Endothelial cell of umbilical vein (primary cell): ENCODE measurements around the gene HECW1. TPM values are rescaled to one million over a fixed set of nuclear protein-coding genes. Genes with fewer than 3 reads are reported as not detected.

Source experiments
- BruUV-seq: library from RNA; stranded (reverse); fragments of 400-500 nt; replicated peaks from 2 replicates; lab custom pipeline; 2021; lab: Mats Ljungman, UMichigan
- CTCF ChIA-PET: fragments of 300-600, 350-600 bp; sonication (Branson Sonifier 250); formaldehyde crosslinking; loops from one replicate; lab custom pipeline; 2021; ENCODE audit warnings: antibody characterized with exemption, inconsistent platforms; lab: Charles Lee
- POLR2A ChIA-PET: fragments of 300-600, 350-600 bp; sonication (Branson Sonifier 250); formaldehyde crosslinking; loops from one replicate; lab custom pipeline; 2021; ENCODE audit warnings: antibody characterized with exemption, inconsistent platforms; lab: Charles Lee
- DNase-seq: peaks from one replicate; pipeline ENCODE4 v3.0.0-alpha.2; 2011; ENCODE audit warnings: low read depth, low spot score
- FAIRE-seq: peaks from 2 replicates; lab custom pipeline; 2011; peaks lifted over from hg19 to GRCh38; lab: Jason Lieb, UNC
- H2AFZ ChIP-seq: 2 replicates; pipeline ENCODE4 v1.6.0; 2012; ENCODE audit warnings: low read depth, low read length, control low read depth, inconsistent platforms
- H3K27ac ChIP-seq: 2 replicates; pipeline ENCODE4 v1.5.1; 2011; ENCODE audit warnings: low read depth, mild to moderate bottlenecking, control low read depth, low read length, moderate library complexity; ENCODE audit not compliant: insufficient read depth
- H3K27me3 ChIP-seq, 2 experiments: 2 replicates each; pipeline versions ENCODE4 v1.6.0 to v1.6.1; 2011; ENCODE audit warnings: low read length in 2 of 2, mixed read lengths in 1 of 2; ENCODE audit not compliant: control insufficient read depth in 2 of 2, insufficient read depth in 2 of 2
- H3K36me3 ChIP-seq, 2 experiments: 2 replicates in 1 of 2; 3 replicates in 1 of 2; pipeline ENCODE4 v1.5.1; 2011; ENCODE audit warnings: low read length in 2 of 2, mild to moderate bottlenecking in 1 of 2, moderate library complexity in 1 of 2; ENCODE audit not compliant: control insufficient read depth in 2 of 2, insufficient read depth in 2 of 2; ENCODE audit errors: extremely low read depth in 1 of 2
- H3K4me1 ChIP-seq: 3 replicates; pipeline ENCODE4 v1.5.1; 2011; ENCODE audit warnings: mild to moderate bottlenecking, low read length; ENCODE audit not compliant: control insufficient read depth, insufficient read depth; ENCODE audit errors: extremely low read depth
- H3K4me2 ChIP-seq: 2 replicates; pipeline ENCODE4 v1.6.1; 2011; ENCODE audit warnings: low read length, control low read depth, mixed read lengths; ENCODE audit not compliant: insufficient read depth
- H3K4me3 ChIP-seq, 3 experiments: fragments of 200-600 bp in 1 of 3; sonication (generic), shearing (Covaris generic) in 1 of 3; replicated peaks in 1 of 3; 2 replicates each; pipeline ENCODE4 v1.5.1; 2011 to 2016; ENCODE audit warnings: control low read depth in 3 of 3, low read length in 3 of 3, mild to moderate bottlenecking in 2 of 3, inconsistent platforms in 1 of 3, low read depth in 1 of 3, moderate library complexity in 1 of 3; ENCODE audit not compliant: insufficient read depth in 1 of 3
- H3K79me2 ChIP-seq: 2 replicates; pipeline ENCODE4 v1.6.0; 2012; ENCODE audit warnings: low read length, inconsistent platforms; ENCODE audit not compliant: control insufficient read depth, insufficient read depth
- H3K9ac ChIP-seq: replicated peaks from 2 replicates; pipeline ENCODE3; 2011; ENCODE audit warnings: low read length, control low read depth; ENCODE audit not compliant: insufficient read depth; ENCODE audit errors: extremely low read depth
- H3K9me1 ChIP-seq: replicated peaks from 3 replicates; pipeline ENCODE4 v1.6.0; 2011; ENCODE audit warnings: mild to moderate bottlenecking, low read length; ENCODE audit not compliant: control insufficient read depth, insufficient read depth; ENCODE audit errors: extremely low read depth
- H3K9me3 ChIP-seq: replicated peaks from 2 replicates; pipeline ENCODE4 v1.5.1; 2012; ENCODE audit warnings: low read length, inconsistent platforms; ENCODE audit not compliant: control insufficient read depth, insufficient read depth
- H4K20me1 ChIP-seq: replicated peaks from 2 replicates; pipeline ENCODE3; 2011; ENCODE audit warnings: mild to moderate bottlenecking, low read length; ENCODE audit not compliant: control insufficient read depth, insufficient read depth; ENCODE audit errors: extremely low read depth
- EZH2 ChIP-seq: IDR thresholded peaks from 2 replicates; pipeline ENCODE4 v1.6.1; 2012; ENCODE audit warnings: borderline replicate concordance, low read depth, mild to moderate bottlenecking, moderate library complexity, low read length, inconsistent platforms; ENCODE audit not compliant: severe bottlenecking
- FOS ChIP-seq: IDR thresholded peaks from 2 replicates; pipeline ENCODE4 v1.6.1; 2011; ENCODE audit warnings: mild to moderate bottlenecking, low read length, moderate library complexity, borderline replicate concordance; ENCODE audit not compliant: insufficient read depth
- GATA2 ChIP-seq: IDR thresholded peaks from 2 replicates; pipeline ENCODE4 v1.7.0; 2011; ENCODE audit warnings: low read depth, mild to moderate bottlenecking, moderate library complexity, mixed read lengths, low read length; ENCODE audit not compliant: insufficient read length, insufficient read depth
- JUN ChIP-seq: IDR thresholded peaks from 2 replicates; pipeline ENCODE4 v1.6.1; 2011; ENCODE audit warnings: borderline replicate concordance, low read depth; ENCODE audit not compliant: insufficient read length, insufficient read depth
- MYC ChIP-seq: IDR thresholded peaks from one replicate; pipeline ENCODE4 v1.6.1; 2011; ENCODE audit warnings: mild to moderate bottlenecking, low read depth, low read length
- POLR2A ChIP-seq: IDR thresholded peaks from 2 replicates; pipeline ENCODE4 v1.6.1; 2012; ENCODE audit warnings: low read depth, mild to moderate bottlenecking, control low read depth, low read length
- POLR2AphosphoS5 ChIP-seq: IDR thresholded peaks from 2 replicates; pipeline ENCODE4 v1.6.1; 2012; ENCODE audit warnings: low read depth, mild to moderate bottlenecking, control low read depth, low read length, moderate library complexity; ENCODE audit not compliant: insufficient read depth
- dilution Hi-C: fragments of 300-500 bp; cut with MboI; formaldehyde crosslinking; loops from one replicate; pipeline ENCODE4 v1.15.0; 2019; ENCODE audit warnings: low sequenced_read_pairs; ENCODE audit not compliant: extremely low pct_ligation_motif_present
- intact Hi-C: fragments of 100-400 bp; cut with micrococcal nuclease; formaldehyde crosslinking; loops from one replicate; pipeline ENCODE4 v1.10.0; 2022
- polyA plus RNA-seq, 4 experiments: library from polyadenylated mRNA; depleted of rRNA in 3 of 4; stranded (reverse) in 3 of 4; unstranded in 1 of 4; fragments of >200 nt; gene quantifications; 2 replicates each; pipeline versions ENCODE4 v1.2.1 to v1.2.3, GENCODE V29; 2011 to 2012; ENCODE audit warnings: missing spikeins in 1 of 4
- total RNA-seq: library from RNA; stranded (reverse); gene quantifications from 2 replicates; pipeline ENCODE4 v1.2.3, GENCODE V29; 2021
- TF ChIP-seq, protein P1 (sequence below), 2 donors: IDR thresholded peaks; 1 replicate in 1 of 2; 2 replicates in 1 of 2; pipeline ENCODE4 v1.5.1; 2011; ENCODE audit warnings: low read length in 2 of 2, mild to moderate bottlenecking in 2 of 2, moderate library complexity in 2 of 2, control low read depth in 1 of 2, inconsistent platforms in 1 of 2, low read depth in 1 of 2; ENCODE audit not compliant: insufficient read depth in 1 of 2; ENCODE audit errors: extremely low read depth in 1 of 2
- TF ChIP-seq, protein P2 (sequence below): IDR thresholded peaks from 2 replicates; pipeline ENCODE4 v1.6.1; 2011; ENCODE audit not compliant: insufficient read depth, insufficient read length

Gene HECW1
- total and polyA plus RNA-seq, 2 donors (not counting 3 experiments of a cell fraction or from before 2014, with no cell fraction given): not detected

DNA sequence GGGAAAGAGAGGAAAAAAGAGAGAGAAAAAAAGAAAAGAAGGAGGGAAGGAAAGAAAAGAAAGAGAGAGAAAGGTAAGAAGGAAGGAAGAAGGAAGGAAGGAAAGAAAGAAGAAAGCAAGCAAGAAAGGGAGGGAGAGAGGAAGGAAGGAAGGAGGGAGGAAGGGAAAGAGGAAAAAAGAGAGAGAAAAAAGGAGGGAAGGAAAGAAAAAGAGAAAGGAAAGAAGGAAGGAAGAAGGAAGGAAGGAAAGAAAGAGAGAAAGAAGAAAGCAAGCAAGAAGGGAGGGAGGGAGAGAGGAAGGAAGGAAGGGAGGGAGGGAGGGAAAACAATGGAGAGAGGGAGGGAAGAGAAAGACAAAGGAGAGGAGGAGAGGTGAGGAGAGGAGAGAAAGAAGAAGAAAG, 135.3 kb downstream of the HECW1 start:
- Histone ChIP-seq H3K27me3 (peaks cover 0 to 5% of the 10 kb centered on the region in 2 experiments), H3K36me3 (no peaks in the 10 kb centered on the region), H4K20me1 (no peaks in the 10 kb centered on the region), H3K9me1 (no peaks in the 10 kb centered on the region), H3K9ac (no peak overlapping the region), H3K4me2 (no peak overlapping the region), H3K27ac (no peak overlapping the region), H2AFZ (no peak overlapping the region), H3K4me1 (no peaks in the 10 kb centered on the region), H3K9me3 (no peaks in the 10 kb centered on the region), H3K79me2 (no peaks in the 10 kb centered on the region), H3K4me3 (no peak overlapping the region)
- ChIA-PET CTCF (no interaction called here), POLR2A (no interaction called here)
- FAIRE-seq (no peak), DNase-seq (no peak)
- dilution Hi-C loops: no loop called here
- BruUV-seq: no TSS peak
- TF ChIP-seq, protein P1, sequence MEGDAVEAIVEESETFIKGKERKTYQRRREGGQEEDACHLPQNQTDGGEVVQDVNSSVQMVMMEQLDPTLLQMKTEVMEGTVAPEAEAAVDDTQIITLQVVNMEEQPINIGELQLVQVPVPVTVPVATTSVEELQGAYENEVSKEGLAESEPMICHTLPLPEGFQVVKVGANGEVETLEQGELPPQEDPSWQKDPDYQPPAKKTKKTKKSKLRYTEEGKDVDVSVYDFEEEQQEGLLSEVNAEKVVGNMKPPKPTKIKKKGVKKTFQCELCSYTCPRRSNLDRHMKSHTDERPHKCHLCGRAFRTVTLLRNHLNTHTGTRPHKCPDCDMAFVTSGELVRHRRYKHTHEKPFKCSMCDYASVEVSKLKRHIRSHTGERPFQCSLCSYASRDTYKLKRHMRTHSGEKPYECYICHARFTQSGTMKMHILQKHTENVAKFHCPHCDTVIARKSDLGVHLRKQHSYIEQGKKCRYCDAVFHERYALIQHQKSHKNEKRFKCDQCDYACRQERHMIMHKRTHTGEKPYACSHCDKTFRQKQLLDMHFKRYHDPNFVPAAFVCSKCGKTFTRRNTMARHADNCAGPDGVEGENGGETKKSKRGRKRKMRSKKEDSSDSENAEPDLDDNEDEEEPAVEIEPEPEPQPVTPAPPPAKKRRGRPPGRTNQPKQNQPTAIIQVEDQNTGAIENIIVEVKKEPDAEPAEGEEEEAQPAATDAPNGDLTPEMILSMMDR (IDR thresholded peaks at IDR 0.05; ENCODE audit: extremely low read depth in 1 of 2, insufficient read depth in 1 of 2, low read depth in 1 of 2, low read length in 2 of 2): no peak
- TF ChIP-seq FOS: no peak
- TF ChIP-seq, protein P2, sequence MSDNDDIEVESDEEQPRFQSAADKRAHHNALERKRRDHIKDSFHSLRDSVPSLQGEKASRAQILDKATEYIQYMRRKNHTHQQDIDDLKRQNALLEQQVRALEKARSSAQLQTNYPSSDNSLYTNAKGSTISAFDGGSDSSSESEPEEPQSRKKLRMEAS: no peak
- TF ChIP-seq POLR2AphosphoS5: no peak
- no peak for TF ChIP-seq JUN
- TF ChIP-seq EZH2: no peak
- TF ChIP-seq MYC: no peak
- no peak for TF ChIP-seq POLR2A
- TF ChIP-seq GATA2: no peak
- intact Hi-C loops: no loop called here
